Measurements from ENCODE around the gene DCTN1. TPM values are rescaled to one million over a fixed set of nuclear protein-coding genes. Genes with fewer than 3 reads are reported as not detected.

Gene DCTN1
- 100 to 1,000 TPM in 3 of 4 donors, 10 to 100 TPM in 1; 85.3 to 191 (median 121) TPM for total RNA-seq

DNA sequence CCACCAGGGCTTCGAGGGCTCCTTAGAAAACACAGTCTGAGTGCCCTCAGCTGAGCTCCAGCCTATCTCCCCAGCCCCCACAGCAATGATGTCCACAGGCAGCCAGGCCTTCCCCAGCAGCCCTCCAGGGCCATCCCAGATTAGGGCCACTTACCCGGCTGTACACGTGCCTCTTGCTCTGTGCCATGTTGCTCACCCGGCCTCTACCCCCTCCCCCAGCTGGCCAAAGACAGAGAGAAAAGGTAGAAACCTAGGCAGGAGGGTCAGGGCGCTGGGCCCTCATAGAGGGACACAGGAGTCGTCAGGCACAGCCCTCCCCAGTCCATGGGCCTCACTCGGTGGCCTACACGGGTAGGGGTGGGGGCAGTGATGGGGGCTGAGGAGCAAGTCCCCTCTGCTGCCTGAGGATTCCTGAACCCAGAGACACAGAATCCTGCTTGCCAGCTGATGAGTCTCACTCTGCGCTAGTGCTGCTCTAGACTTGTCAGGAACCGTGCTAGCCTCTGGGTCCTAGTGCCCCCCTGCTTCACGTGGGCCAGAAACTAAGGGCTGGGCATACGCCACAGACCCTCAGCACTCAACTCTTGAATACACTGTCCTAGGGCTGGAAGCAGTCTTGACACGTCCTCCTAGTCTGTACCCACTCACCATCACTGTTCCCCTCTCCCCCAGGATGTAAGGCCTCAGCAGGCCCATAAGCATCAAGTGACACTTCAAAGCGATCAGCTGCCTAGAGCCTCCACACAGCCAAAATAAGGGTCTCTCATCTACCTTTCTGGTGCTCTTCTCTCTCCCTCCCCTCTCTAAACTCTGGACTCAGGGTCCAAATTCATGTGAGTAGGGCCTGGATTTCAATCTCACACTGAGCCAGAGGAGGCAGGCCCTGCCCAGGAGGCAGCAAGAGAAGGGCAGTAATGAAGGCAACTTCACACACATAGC is at the start of gene DCTN1:
DCTN1 (minus strand) TSS at position 461 of the 939 bp plus-strand sequence; CDS start at position 187, 274 bp downstream.
- H3K4me3 ChIP-seq, result peak within 1 kb of the TSS in 3 of 4 donors; percentile 4 to 42 (median 28)
- TF ChIP-seq CTCF (IDR thresholded peaks at IDR 0.05) (no peak), POLR2A (IDR thresholded peaks at IDR 0.05) (no peak)
- peaks cover 0 to 24% (median 0%) of the 10 kb centered on the region in 3 donors for H3K36me3 ChIP-seq
- DNase-seq, result peak in 1 of 3 donors; percentile 67
- no peaks in the 10 kb centered on the region for H3K27me3 ChIP-seq
- peaks cover 0 to 25% (median 5%) of the 10 kb centered on the region in 4 donors for H3K4me1 ChIP-seq
- H3K9me3 ChIP-seq, result no peaks in the 10 kb centered on the region
- H3K27ac ChIP-seq, result no peak within 1 kb of the TSS

DNA sequence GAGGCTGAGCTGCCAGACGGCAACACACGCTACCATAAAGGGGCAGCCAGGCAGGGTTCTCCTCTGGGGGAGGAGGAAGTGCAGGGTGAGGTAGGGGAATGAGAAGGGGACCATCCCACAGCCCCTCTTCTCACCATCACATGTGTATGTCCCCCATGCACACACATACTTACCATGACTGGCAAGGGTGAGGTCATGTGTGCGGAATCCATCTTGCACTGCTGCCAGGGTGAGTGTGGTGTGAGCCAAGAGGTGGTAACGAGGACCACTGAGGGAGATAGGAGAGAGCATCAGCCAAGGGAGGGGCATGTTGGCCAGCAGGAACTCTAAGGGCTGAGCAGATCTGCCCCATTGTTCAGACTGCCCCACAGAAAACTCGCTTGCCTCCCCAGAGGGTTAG is 48.6 kb upstream of the DCTN1 start:
- no peak for DNase-seq
- Histone ChIP-seq H3K27me3 (no peaks in the 10 kb centered on the region), H3K4me3 (no peak overlapping the region), H3K9me3 (no peaks in the 10 kb centered on the region), H3K36me3 (peaks cover 0 to 60% (median 0%) of the 10 kb centered on the region in 3 donors), H3K27ac (peak overlapping the region in 1 of 4 donors; percentile 91), H3K4me1 (peaks cover 0 to 16% (median 4%) of the 10 kb centered on the region in 4 donors)
- no peak for TF ChIP-seq POLR2A (IDR thresholded peaks at IDR 0.05)
- no peak for TF ChIP-seq CTCF (IDR thresholded peaks at IDR 0.05)

GRCh38 chr2:74427551-74427950 is 47.4 kb upstream of the DCTN1 start:
- H3K9me3 ChIP-seq, result no peaks in the 10 kb centered on the region
- H3K36me3 ChIP-seq, result peaks cover 0 to 60% (median 0%) of the 10 kb centered on the region in 3 donors

DNA sequence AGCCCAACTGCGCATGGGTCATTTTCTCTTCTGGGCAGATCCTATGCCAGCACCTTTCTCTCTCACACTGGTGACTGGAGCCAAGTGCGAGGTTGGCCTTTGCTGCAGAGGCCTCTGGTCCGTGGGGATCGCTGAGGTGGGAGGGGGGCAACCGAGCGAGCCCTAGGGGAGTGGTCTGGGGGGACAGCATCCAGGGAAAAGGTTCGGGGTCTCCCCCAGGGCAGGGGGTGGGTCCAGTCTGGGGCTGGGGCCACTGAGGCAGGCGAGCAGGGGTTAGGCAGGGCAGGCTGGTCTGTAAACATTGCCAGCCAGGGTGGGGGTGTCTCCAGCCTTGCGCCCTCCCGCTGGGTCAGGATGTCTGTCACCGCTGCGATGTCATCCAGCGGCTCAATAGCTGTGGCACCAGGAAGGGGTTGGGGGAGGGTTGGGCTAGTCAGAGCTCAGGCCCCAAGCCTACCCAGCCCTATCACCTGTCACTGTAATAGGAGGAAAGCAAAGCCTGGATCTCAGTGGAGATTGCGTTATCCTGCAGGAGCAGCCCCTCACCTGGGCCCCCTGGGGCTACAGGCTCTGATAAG is 46.2 kb upstream of the DCTN1 start:
- TF ChIP-seq POLR2A (IDR thresholded peaks at IDR 0.05) (no peak), CTCF (IDR thresholded peaks at IDR 0.05) (no peak)
- peak overlapping the region in 1 of 4 donors; percentile 57 for H3K27ac ChIP-seq

More at GRCh38 chr2:74427551-74427950, 47.4 kb upstream of the DCTN1 start:
- DNase-seq, result no peak
- TF ChIP-seq POLR2A (IDR thresholded peaks at IDR 0.05), result no peak
- TF ChIP-seq CTCF (IDR thresholded peaks at IDR 0.05), result no peak
- H3K27ac ChIP-seq, result no peak overlapping the region
- H3K27me3 ChIP-seq, result no peaks in the 10 kb centered on the region
- peaks cover 0 to 16% (median 4%) of the 10 kb centered on the region in 4 donors for H3K4me1 ChIP-seq
- H3K4me3 ChIP-seq, result no peak overlapping the region

GRCh38 chr2:74425523-74425922 is 45.4 kb upstream of the DCTN1 start:
- Histone ChIP-seq H3K9me3 (no peaks in the 10 kb centered on the region), H3K4me3 (no peak overlapping the region), H3K4me1 (peaks cover 0 to 17% (median 3%) of the 10 kb centered on the region in 4 donors), H3K27ac (peak overlapping the region in 2 of 4 donors; percentile 46 to 75), H3K27me3 (no peaks in the 10 kb centered on the region), H3K36me3 (peaks cover 0 to 46% (median 0%) of the 10 kb centered on the region in 3 donors)
- DNase-seq, result peak in 1 of 3 donors; percentile 70
- TF ChIP-seq POLR2A (IDR thresholded peaks at IDR 0.05), result no peak
- no peak for TF ChIP-seq CTCF (IDR thresholded peaks at IDR 0.05)

More for the DNA sequence above, 46.2 kb upstream of the DCTN1 start:
- Histone ChIP-seq H3K4me1 (peaks cover 0 to 21% (median 4%) of the 10 kb centered on the region in 4 donors), H3K4me3 (no peak overlapping the region), H3K36me3 (peaks cover 0 to 48% (median 0%) of the 10 kb centered on the region in 3 donors), H3K27me3 (no peaks in the 10 kb centered on the region), H3K9me3 (no peaks in the 10 kb centered on the region)
- DNase-seq, result no peak

Data from Peyer's patch (tissue), 4 donors.